ENCODE data around the gene TRIM8.
A peak's percentile ranks its signal among the peaks of the same experiment; 100 is the strongest.

TRIM8 gene

DNA sequence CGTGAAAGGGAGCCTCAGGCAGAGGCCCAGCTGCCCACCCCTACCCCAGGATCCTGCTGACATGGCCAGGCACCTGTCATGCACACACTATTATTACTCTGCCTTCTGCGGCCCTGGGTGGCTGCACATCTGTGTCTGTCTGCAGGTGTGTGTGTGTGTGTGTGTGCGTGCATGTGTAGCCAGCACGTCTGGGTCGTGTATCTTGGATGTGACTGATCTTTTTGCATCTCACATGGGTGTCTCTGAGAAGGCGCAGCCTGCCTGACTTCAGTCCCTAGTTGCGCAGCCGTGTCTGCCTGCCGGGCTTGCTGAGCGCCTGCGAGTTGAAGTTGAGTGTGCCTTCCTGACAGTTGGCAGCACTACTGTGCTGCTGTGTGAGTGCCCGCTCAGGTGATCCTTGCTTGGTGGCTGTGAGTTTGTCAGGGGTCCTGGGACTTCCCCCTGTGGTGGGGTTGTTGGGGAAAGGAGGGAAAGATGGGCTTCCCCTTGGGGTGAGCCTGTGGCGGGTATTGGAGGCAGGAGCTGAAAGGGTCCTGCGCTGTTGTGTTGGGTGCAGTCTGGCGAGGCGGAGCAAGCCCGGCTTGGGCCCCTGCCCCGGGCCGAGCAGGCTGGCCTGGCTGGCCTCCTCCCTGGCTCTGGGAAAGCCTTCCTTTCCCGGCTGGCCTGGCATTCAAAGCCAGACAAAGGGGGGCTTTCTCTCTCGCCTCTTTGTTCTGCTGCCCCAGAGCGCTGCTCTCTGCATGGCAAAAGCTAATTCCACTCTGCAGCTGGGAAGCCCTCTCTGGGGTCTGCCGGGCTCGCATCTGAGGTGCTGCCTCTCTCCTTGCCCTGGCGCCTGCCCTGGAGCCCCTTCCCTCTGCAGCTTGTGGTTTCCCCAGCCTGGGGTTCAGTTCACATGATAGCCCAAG is 4.9 kb downstream of the TRIM8 start:
- Mint-ChIP-seq H3K4me3 (peak overlapping the region; percentile 99), H3K4me1 (peaks cover 83% of the 10 kb centered on the region), H3K9me3 (no peaks in the 10 kb centered on the region), H3K36me3 (peaks cover 38% of the 10 kb centered on the region), H3K27ac (peak overlapping the region; percentile 96), H3K27me3 (no peaks in the 10 kb centered on the region)
- ATAC-seq: no peak

DNA sequence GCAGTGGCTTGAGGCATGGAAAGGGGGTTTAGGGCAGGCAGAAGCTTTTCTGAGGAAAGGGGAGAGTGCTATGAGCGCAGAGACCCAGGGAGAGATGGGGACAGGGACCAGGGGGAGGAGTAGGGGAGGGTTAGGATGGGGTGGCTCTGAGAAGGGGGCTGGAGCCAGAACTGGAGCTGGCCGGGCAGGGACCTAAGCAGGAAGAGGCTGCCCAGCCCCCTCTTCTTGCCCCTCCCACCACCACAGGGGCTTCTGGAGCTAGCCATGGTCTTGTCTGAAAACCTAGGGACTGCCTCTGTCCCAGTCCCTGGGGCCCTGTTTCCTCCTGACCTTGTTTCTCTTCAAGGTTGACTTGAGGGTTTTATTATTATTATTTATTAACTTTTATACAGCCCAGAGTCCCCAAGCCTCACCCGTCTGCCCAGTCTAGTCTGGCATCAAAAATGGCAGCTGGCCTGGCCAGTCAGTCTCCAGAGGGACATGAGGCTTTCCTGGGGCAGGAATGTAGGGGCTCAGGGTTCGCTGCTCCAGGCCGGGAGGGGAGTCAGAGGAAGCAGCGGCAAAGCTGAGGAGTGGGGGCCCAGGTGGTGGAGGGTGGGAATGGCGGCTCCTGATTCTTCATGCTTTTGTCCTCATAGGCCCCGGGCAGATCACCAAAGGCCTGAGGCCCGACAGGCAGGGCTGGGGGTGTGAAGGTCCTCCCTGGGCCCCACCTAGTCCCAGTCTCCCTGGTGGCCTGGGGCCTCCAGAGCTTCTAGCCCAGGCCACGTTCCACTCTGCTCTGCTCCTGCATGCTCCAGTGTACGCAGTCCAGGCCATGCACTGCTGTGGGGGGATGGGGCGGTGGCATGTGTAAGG is 5.7 kb downstream of the TRIM8 start:
- peak overlapping the region; percentile 77 for H3K4me3 Mint-ChIP-seq
- H3K27me3 Mint-ChIP-seq: no peaks in the 10 kb centered on the region
- H3K27ac Mint-ChIP-seq: peak overlapping the region; percentile 96

DNA sequence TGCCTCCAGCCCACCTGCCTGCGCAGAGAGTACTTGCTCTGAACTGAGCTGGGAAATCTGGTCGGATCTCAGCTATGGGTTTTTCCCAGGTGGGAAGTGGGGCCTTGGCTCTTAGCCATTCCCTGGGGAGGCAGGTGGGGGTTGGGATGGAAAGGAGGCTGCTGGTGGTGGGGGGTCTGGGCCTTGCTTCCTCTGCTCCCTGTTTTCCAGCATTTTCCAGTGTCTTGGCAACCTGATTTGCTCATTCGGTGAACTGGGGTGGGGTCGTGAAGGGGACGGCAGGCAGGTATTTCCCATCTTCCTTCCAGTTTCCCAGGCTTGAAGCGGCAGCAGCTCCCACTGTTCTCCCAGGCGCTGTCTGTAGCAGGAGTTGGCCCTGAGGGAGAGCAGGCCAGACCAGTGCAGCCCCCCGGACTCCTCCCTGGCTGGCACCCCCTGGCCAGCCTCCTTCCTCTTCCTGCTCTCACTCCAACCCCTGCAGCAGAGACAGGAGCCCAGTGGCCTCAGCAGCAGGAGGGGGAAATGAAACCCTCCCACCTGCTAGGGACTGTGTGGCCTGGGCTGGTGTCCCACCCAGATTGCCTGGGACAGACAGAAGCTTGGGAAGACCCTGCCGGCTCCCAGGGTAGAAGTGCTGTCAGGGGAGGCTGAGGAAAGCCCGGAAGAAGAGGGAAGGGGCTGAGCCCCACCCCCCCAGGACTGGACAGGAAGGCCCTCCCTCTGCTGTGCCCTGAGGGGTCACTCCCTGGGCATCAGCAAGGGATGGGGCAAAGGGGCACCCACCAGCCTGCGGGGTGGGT is 6.6 kb downstream of the TRIM8 start:
- peaks cover 43% of the 10 kb centered on the region for H3K36me3 Mint-ChIP-seq
- ATAC-seq: no peak
- peak overlapping the region; percentile 77 for H3K4me3 Mint-ChIP-seq
- H3K9me3 Mint-ChIP-seq: no peaks in the 10 kb centered on the region
- H3K27me3 Mint-ChIP-seq: no peaks in the 10 kb centered on the region
- H3K4me1 Mint-ChIP-seq: peaks cover 91% of the 10 kb centered on the region
- H3K27ac Mint-ChIP-seq: peak overlapping the region; percentile 96

More for the DNA sequence above, 5.7 kb downstream of the TRIM8 start:
- Mint-ChIP-seq H3K36me3 (peaks cover 42% of the 10 kb centered on the region), H3K4me1 (peaks cover 92% of the 10 kb centered on the region), H3K9me3 (no peaks in the 10 kb centered on the region)
- no peak for ATAC-seq

DNA sequence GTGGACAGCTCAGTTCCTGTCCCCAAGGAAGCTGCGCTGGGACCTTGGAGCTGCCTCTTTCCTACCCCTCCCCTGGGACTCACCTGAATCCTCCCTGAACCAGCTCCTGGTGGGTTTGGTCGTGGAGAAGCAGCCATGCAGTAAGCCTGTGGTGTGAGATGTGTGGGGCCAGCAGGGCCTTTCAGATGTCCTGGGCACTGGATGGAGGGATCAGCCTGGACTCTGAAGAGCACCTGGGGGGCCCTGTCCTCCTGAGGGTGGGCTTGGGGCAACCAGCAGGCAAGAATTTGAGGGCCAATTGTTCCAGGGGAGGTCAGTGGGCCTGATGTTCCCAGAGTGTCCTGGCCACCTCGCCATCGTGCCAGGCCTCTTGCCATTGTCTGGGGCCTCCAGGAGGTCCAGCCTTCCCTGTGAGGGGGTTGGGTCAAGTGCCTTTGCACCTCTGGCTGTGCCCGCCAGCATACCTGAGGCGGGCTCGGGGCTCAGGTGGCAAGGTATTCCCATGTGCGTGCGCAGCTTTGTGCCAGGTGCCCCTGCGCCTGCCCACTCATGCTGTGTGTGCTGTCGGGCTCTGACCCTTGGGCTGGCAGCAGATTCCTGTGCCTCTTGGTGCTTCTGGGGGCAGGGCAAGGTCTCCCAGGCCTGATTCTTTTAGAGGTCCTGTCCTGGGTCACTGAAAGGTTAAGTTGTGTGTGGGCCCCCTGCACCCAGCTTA is 7.3 kb downstream of the TRIM8 start:
- Mint-ChIP-seq H3K27me3 (no peaks in the 10 kb centered on the region), H3K9me3 (no peaks in the 10 kb centered on the region), H3K4me3 (peak overlapping the region; percentile 77), H3K27ac (peak overlapping the region; percentile 96), H3K36me3 (peaks cover 44% of the 10 kb centered on the region), H3K4me1 (peaks cover 83% of the 10 kb centered on the region)
- ATAC-seq: peak; percentile 1

DNA sequence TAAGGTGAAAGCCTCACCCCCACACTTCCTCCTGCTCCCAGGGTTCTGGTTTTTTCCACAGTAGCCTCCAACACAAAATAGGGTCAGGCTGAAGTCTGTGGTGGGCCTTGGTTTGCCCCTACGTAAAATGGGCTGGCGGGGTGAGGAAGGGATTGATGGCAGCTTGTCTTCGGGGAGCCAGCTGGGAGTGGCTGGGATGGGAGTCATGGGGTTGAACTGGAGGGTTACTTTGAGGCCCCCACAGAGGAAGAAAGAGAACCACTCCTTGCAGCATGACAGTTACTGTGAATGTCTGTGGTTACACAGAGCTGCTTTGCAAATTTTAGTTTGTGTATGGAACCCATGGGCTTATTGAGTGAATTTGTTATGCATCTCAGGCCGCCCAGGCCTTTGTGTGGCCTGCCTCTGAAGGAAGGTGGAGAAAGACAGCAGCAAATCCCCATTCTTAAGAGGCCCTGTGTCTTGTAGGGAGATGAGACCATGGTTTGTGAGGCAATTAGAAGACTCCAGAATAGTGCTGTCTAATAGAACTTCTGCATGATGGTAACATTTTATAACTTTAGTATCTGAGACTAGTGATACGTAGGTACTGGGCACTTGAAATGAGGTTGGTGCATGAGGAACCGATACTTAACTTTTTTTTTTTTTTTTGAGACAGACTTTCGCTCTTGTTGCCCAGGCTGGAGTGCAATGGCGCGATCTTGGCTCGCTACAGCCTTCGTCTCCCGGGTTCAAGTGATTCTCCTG is 8.1 kb downstream of the TRIM8 start:
- Mint-ChIP-seq H3K36me3 (peaks cover 51% of the 10 kb centered on the region), H3K9me3 (no peaks in the 10 kb centered on the region), H3K4me1 (peaks cover 76% of the 10 kb centered on the region), H3K4me3 (peak overlapping the region; percentile 77), H3K27me3 (no peaks in the 10 kb centered on the region), H3K27ac (peak overlapping the region; percentile 96)
- ATAC-seq: peak; percentile 82

DNA sequence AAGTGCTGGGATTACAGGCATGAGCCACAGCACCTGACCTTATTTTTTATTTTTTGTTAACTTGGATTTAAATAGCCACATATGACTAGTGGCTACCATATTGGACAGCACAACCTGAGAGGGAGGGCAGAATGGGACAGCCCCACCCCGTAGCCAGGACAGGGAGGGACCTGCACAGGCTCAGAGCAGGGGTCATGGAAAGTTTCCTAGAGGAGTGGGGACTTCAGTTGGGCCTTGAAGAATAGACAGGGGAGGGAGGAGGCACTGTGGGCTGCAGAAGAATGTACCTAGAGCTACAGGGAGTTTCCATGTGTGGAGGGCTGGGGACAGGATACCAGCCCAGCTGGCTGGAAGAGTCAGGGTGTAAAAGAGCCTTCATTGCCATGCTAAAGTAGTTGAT is 8.8 kb downstream of the TRIM8 start:
- H3K9me3 Mint-ChIP-seq: no peaks in the 10 kb centered on the region
- H3K27ac Mint-ChIP-seq: peak overlapping the region; percentile 96
- H3K27me3 Mint-ChIP-seq: no peaks in the 10 kb centered on the region
- peak overlapping the region; percentile 77 for H3K4me3 Mint-ChIP-seq
- peaks cover 69% of the 10 kb centered on the region for H3K4me1 Mint-ChIP-seq
- peaks cover 53% of the 10 kb centered on the region for H3K36me3 Mint-ChIP-seq
- no peak for ATAC-seq

DNA sequence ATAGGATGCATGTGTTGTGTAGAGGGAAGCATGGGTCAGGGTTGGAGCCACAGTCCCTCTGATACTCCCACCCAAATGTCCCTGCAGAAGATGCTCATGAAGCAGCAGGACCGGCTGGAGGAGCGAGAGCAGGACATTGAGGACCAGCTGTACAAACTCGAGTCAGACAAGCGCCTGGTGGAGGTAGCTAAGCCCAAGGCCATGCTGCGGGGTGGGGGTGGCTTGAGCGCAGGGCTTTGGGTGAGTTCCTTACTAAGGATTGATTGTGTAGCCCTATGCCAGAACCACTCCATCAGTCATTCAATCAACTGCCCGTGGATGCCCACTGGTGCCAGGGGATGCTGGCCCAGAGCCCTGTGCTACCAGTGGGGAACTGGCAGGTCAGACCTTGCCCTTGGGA is 10.3 kb downstream of the TRIM8 start:
- H3K36me3 Mint-ChIP-seq: peaks cover 58% of the 10 kb centered on the region
- H3K27ac Mint-ChIP-seq: no peak overlapping the region

DNA sequence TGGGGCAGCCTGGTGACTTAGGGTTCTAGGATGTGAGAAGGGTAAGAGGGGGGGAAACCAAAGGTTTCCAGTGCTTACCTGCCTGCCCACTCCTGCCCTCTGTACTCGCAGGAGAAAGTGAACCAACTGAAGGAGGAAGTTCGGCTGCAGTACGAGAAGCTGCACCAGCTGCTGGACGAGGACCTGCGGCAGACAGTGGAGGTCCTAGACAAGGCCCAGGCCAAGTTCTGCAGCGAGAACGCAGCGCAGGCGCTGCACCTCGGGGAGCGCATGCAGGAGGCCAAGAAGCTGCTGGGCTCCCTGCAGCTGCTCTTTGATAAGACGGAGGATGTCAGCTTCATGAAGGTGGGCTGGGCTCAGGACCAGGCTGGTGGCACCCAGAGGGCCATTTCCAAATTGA is 10.7 kb downstream of the TRIM8 start:
- H3K4me3 Mint-ChIP-seq: no peak overlapping the region
- peaks cover 58% of the 10 kb centered on the region for H3K36me3 Mint-ChIP-seq
- ATAC-seq: no peak
- peaks cover 54% of the 10 kb centered on the region for H3K4me1 Mint-ChIP-seq
- H3K27me3 Mint-ChIP-seq: no peaks in the 10 kb centered on the region
- no peaks in the 10 kb centered on the region for H3K9me3 Mint-ChIP-seq
- H3K27ac Mint-ChIP-seq: no peak overlapping the region

More for the DNA sequence above, 10.3 kb downstream of the TRIM8 start:
- peaks cover 58% of the 10 kb centered on the region for H3K4me1 Mint-ChIP-seq
- H3K9me3 Mint-ChIP-seq: no peaks in the 10 kb centered on the region
- H3K4me3 Mint-ChIP-seq: no peak overlapping the region
- no peaks in the 10 kb centered on the region for H3K27me3 Mint-ChIP-seq
- no peak for ATAC-seq

DNA sequence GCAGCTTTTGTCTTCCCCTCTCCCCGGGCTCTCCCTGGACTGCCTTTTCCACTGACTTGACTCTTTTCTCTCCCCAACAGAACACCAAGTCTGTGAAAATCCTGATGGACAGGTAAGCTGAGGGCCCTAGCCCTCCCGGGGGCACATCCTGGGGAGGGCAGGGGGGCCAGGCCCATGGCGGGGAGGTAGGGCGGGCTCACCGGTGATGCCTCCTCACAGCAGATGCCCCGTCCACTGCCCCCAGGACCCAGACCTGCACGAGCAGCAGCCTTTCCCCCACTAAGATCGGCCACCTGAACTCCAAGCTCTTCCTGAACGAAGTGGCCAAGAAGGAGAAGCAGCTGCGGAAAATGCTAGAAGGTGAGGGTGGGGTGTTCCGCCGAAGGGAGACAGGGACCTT is 11.7 kb downstream of the TRIM8 start:
- Mint-ChIP-seq H3K27ac (no peak overlapping the region), H3K36me3 (peaks cover 58% of the 10 kb centered on the region), H3K27me3 (no peaks in the 10 kb centered on the region), H3K9me3 (no peaks in the 10 kb centered on the region), H3K4me1 (peaks cover 53% of the 10 kb centered on the region), H3K4me3 (no peak overlapping the region)
- ATAC-seq: no peak

DNA sequence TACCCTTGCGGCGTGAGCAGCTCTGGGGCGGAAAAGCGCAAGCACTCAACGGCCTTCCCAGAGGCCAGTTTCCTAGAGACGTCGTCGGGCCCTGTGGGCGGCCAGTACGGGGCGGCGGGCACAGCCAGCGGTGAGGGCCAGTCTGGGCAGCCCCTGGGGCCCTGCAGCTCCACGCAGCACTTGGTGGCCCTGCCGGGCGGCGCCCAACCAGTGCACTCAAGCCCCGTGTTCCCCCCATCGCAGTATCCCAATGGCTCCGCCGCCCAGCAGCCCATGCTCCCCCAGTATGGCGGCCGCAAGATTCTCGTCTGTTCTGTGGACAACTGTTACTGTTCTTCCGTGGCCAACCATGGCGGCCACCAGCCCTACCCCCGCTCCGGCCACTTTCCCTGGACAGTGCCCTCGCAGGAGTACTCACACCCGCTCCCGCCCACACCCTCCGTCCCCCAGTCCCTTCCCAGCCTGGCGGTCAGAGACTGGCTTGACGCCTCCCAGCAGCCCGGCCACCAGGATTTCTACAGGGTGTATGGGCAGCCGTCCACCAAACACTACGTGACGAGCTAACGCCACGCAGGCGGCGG is 12.6 kb downstream of the TRIM8 start:
- Mint-ChIP-seq H3K36me3 (peaks cover 58% of the 10 kb centered on the region), H3K4me1 (peaks cover 53% of the 10 kb centered on the region), H3K4me3 (no peak overlapping the region), H3K27me3 (no peaks in the 10 kb centered on the region), H3K9me3 (no peaks in the 10 kb centered on the region), H3K27ac (no peak overlapping the region)
- ATAC-seq: no peak

DNA sequence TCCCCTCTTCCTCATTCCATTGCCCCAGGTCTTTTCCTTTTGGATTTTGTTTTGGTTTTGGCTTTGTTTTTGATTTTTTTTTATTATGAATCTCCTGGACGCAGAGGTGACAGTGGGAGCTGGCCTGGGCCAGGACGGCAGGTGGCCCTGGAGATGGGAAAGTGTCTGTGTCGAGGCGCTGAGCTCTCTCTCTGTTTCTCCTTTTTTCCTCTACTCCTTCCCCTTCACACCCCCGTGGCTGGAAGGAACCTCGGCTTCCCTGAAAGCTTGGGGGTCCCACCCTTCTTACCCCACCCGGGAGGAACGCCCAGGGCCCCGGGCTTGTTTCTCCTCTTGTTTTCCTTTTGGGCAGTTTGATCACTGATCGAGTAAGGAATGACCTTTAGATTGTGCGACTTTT is 13.2 kb downstream of the TRIM8 start:
- peaks cover 48% of the 10 kb centered on the region for H3K4me1 Mint-ChIP-seq
- peaks cover 58% of the 10 kb centered on the region for H3K36me3 Mint-ChIP-seq
- H3K4me3 Mint-ChIP-seq: no peak overlapping the region
- H3K27me3 Mint-ChIP-seq: no peaks in the 10 kb centered on the region
- no peak for ATAC-seq
- no peak overlapping the region for H3K27ac Mint-ChIP-seq
- H3K9me3 Mint-ChIP-seq: no peaks in the 10 kb centered on the region

DNA sequence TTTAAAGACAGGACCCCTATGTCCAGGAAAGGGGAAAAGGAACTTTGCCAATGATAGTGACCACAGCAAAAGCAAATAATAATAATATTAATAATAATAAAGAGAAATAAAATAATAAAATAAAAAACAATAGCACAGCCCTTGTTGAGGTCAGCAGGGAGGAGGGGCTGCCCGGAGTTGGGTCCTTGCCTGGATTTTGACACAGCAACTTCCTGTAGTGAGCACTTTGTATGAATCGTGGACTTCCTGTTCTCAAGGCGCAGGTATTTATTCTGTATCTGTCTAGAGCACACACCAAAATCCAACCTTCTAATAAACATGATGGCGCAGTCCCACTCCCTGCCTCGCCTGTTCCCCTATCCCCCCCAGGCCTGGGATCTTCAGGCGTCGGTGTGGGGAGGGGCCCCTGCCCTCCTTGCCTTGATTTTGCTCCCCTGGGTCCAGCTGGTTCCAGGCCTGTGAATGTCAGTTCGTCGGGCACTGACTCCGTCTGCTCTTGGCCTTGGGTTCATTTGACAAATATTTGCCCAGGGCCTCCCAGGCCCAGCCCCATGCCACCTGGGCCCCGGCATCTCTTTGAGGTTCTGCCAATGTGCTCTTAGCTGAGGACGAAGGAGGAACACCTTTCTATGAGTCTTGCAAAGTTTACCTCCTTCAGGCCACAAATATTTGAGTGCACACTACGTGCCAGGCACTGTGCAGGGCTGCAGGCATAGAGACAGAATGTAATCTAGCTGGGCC is 13.9 kb downstream of the TRIM8 start:
- Mint-ChIP-seq H3K4me3 (no peak overlapping the region), H3K4me1 (peaks cover 41% of the 10 kb centered on the region), H3K9me3 (no peaks in the 10 kb centered on the region), H3K27me3 (no peaks in the 10 kb centered on the region), H3K36me3 (peaks cover 52% of the 10 kb centered on the region), H3K27ac (peak overlapping the region; percentile 31)
- no peak for ATAC-seq

DNA sequence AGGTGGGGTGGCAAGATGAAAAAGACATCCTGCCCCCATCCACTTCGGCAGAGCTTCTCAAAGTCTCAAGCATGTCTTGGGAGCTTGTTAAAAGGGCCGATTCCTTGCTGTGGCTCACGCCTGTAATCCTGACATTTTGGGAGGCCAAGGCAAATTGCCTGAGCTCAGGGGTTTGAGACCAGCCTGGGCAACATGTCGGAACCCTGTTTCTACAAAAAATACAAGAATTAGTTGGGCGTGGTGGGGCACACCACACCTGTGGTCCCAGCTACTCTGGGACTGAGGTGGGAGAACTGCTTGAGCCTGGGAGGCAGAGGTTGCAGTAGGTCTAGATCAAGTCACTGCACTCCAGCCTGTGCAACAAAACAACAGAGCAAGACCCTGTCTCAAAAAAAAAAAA is 14.5 kb downstream of the TRIM8 start:
- H3K27me3 Mint-ChIP-seq: no peaks in the 10 kb centered on the region
- peaks cover 35% of the 10 kb centered on the region for H3K4me1 Mint-ChIP-seq
- no peak for ATAC-seq
- peak overlapping the region; percentile 31 for H3K27ac Mint-ChIP-seq
- H3K4me3 Mint-ChIP-seq: no peak overlapping the region
- peaks cover 45% of the 10 kb centered on the region for H3K36me3 Mint-ChIP-seq
- no peaks in the 10 kb centered on the region for H3K9me3 Mint-ChIP-seq

All from stimulated activated memory B cell treated with anti-CD40 and anti-IgM and Interleukin-4, amounts not matched to agents 10 μg/mL and 1 μg/mL and 100 μg/mL, for 72 hours (primary cell).